ENCODE results near the gene CCDC88B. TPM values are rescaled to one million over a fixed set of nuclear protein-coding genes. Genes with fewer than 3 reads are reported as not detected.

The CCDC88B gene
- total RNA-seq, 1 experiment from 2014 or later = 11.2 TPM

GRCh38 chr11:64339286-64339685 lies 718 bp upstream of the CCDC88B start:
- Histone ChIP-seq H4K5ac (ENCODE audit: insufficient read length, low read depth, low read length) (no peak overlapping the region), H2BK12ac (ENCODE audit: insufficient read length, low read depth, low read length) (no peak overlapping the region), H4K20me1 (ENCODE audit: control insufficient read depth, insufficient read depth, insufficient read length) (peaks cover 3% of the 10 kb centered on the region), H4K91ac (ENCODE audit: insufficient read length, low read depth, low read length) (no peak overlapping the region), H3K18ac (ENCODE audit: insufficient read length, low read depth, low read length) (no peak overlapping the region), H2BK20ac (ENCODE audit: low read depth, low read length, poor library complexity, severe bottlenecking) (no peak overlapping the region), H3T11ph (ENCODE audit: low read length) (no peak overlapping the region), H3K79me1 (ENCODE audit: insufficient read depth, low read depth, low read length, poor library complexity, severe bottlenecking) (no peaks in the 10 kb centered on the region), H3K56ac (ENCODE audit: insufficient read length, low read depth, low read length) (no peak overlapping the region), H3K27me3 (ENCODE audit: insufficient read depth, low read length) (no peaks in the 10 kb centered on the region), H3K9me3 (ENCODE audit: control insufficient read depth, low read depth, low read length) (no peaks in the 10 kb centered on the region), H3K4me1 (ENCODE audit: insufficient read depth, low read length) (no peaks in the 10 kb centered on the region; the same call in 1 of the 2 replicates), H2BK5ac (ENCODE audit: insufficient read length, low read length) (no peak overlapping the region), H4K8ac (replicated peaks; ENCODE audit: insufficient read length, low read depth, low read length) (no peak overlapping the region), H2AFZ (ENCODE audit: low read length) (no peak overlapping the region), H3K4me2 (ENCODE audit: insufficient read depth, insufficient read length, low read length) (no peak overlapping the region), H2BK15ac (ENCODE audit: low read depth, low read length) (no peak overlapping the region), H3K4ac (ENCODE audit: low read depth, low read length) (no peak overlapping the region), H2AK5ac (ENCODE audit: insufficient read length, low read length) (no peak overlapping the region), H3K14ac (ENCODE audit: insufficient read depth, low read length) (no peak overlapping the region), H3K27ac (ENCODE audit: insufficient read length, low read depth, low read length) (no peak overlapping the region), H3K23ac (ENCODE audit: insufficient read length, low read depth, low read length) (no peak overlapping the region), H3K9ac (ENCODE audit: extremely low read depth, insufficient read length, low read length) (no peak overlapping the region), H3K23me2 (ENCODE audit: insufficient read length, low read depth, low read length, poor library complexity, severe bottlenecking) (peaks cover 17% of the 10 kb centered on the region), H3K79me2 (ENCODE audit: insufficient read depth, low read length) (no peaks in the 10 kb centered on the region), H2BK120ac (ENCODE audit: low read depth, low read length, poor library complexity, severe bottlenecking) (no peak overlapping the region)
- peaks cover 7 to 35% of the 10 kb centered on the region in 2 experiments for H3K4me1 Mint-ChIP-seq
- H3K27me3 Mint-ChIP-seq (ENCODE audit: low read depth) = peaks cover 17% of the 10 kb centered on the region
- no peak for DNase-seq
- no peaks in the 10 kb centered on the region for H3K9me3 Mint-ChIP-seq
- TF ChIP-seq, protein P1, sequence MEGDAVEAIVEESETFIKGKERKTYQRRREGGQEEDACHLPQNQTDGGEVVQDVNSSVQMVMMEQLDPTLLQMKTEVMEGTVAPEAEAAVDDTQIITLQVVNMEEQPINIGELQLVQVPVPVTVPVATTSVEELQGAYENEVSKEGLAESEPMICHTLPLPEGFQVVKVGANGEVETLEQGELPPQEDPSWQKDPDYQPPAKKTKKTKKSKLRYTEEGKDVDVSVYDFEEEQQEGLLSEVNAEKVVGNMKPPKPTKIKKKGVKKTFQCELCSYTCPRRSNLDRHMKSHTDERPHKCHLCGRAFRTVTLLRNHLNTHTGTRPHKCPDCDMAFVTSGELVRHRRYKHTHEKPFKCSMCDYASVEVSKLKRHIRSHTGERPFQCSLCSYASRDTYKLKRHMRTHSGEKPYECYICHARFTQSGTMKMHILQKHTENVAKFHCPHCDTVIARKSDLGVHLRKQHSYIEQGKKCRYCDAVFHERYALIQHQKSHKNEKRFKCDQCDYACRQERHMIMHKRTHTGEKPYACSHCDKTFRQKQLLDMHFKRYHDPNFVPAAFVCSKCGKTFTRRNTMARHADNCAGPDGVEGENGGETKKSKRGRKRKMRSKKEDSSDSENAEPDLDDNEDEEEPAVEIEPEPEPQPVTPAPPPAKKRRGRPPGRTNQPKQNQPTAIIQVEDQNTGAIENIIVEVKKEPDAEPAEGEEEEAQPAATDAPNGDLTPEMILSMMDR (conservative IDR thresholded peaks at IDR 0.05) = no peak
- no peaks in the 10 kb centered on the region for H3K36me3 Mint-ChIP-seq (ENCODE audit: insufficient read depth in 1 of 3, low read depth in 3 of 3)
- no peak overlapping the region for H3K4me3 Mint-ChIP-seq
- WGBS (ENCODE audit: extremely low coverage, insufficient read length, low lambda C conversion rate) = no CpG with 5 or more reads among the region's 4 CpGs
- H3K27ac Mint-ChIP-seq = no peak overlapping the region

Data from H9 (cell line).